Activated CD8-positive, alpha-beta memory T cell treated with anti-CD3 and anti-CD28 coated beads, Interleukin-2, amount 10 ng/mL, durations not matched to agents 7 days and 5 days (primary cell): Measurements from ENCODE around the gene ZNF511. TPM values are rescaled to one million over a fixed set of nuclear protein-coding genes. Genes with fewer than 3 reads are reported as not detected.

Experiments used
- ATAC-seq: fragments of 150-1000 bp; cut with Tn5 transposase; one replicate; pipeline ENCODE4 v1.10.0; 2021; ENCODE audit warnings: moderate library complexity
- CTCF ChIA-PET: fragments of 350-600 bp; sonication (Branson Sonifier 250); formaldehyde crosslinking; loops from one replicate; lab custom pipeline; 2021; ENCODE audit warnings: antibody characterized with exemption; lab: Charles Lee
- DNase-seq: peaks from one replicate; pipeline ENCODE4 v3.0.0-alpha.2; 2020
- H3K27ac Mint-ChIP-seq: one replicate; pipeline ENCODE4 v1.8.0; 2021; ENCODE audit warnings: mild to moderate bottlenecking, mixed read lengths
- H3K27me3 Mint-ChIP-seq: one replicate; pipeline ENCODE4 v1.8.0; 2021; ENCODE audit warnings: mixed read lengths
- H3K36me3 Mint-ChIP-seq: one replicate; pipeline ENCODE4 v1.8.0; 2021; ENCODE audit warnings: mild to moderate bottlenecking, mixed read lengths
- H3K4me1 Mint-ChIP-seq: one replicate; pipeline ENCODE4 v1.8.0; 2021; ENCODE audit warnings: mixed read lengths
- H3K4me3 Mint-ChIP-seq: one replicate; pipeline ENCODE4 v1.8.0; 2021; ENCODE audit warnings: mild to moderate bottlenecking, moderate library complexity, mixed read lengths
- H3K9me3 Mint-ChIP-seq: one replicate; pipeline ENCODE4 v1.8.0; 2022; ENCODE audit warnings: low read depth, mixed read lengths
- total RNA-seq, 2 experiments: library from RNA; stranded (reverse); gene quantifications; one replicate each; pipeline ENCODE4 v1.2.3, GENCODE V29; 2021

Gene ZNF511
- total RNA-seq, 2 experiments from 2014 or later: 50.7 to 60.1 TPM

DNA sequence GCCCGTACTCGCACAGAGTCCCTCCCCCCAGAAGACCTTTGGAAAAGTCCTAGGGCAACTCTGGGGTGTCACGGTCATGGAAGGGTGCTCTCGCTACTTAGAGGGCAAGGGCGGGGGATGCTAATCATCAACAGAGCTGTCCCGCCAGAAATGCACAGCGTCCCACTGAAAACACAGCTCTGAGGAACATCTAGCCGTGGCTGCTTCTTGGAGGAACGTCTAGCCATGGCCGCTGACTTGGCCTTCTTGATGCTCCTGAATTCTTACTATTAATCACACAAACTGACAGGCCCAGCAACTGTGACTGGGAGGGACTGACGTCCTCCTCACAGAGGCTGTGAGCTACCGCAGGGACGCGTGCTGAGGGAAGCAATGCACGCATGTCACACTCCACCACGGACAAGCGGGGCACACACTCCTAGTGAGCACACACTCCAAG lies 1.8 kb upstream of the ZNF511 start:
- no peaks in the 10 kb centered on the region for H3K27me3 Mint-ChIP-seq
- CTCF ChIA-PET: interaction anchor here (1.1 to 3.2 kb wide), 11 partner anchors 9 to 83 kb away, joined by 3 to 25 read pairs (median 6); partner anchors contain the start of gene ADAM8
- H3K4me3 Mint-ChIP-seq: peak overlapping the region; percentile 32
- peak overlapping the region; percentile 97 for H3K27ac Mint-ChIP-seq
- no peaks in the 10 kb centered on the region for H3K9me3 Mint-ChIP-seq
- ATAC-seq: no peak
- peaks cover 25% of the 10 kb centered on the region for H3K4me1 Mint-ChIP-seq
- no peak for DNase-seq
- H3K36me3 Mint-ChIP-seq: peaks cover 9% of the 10 kb centered on the region

DNA sequence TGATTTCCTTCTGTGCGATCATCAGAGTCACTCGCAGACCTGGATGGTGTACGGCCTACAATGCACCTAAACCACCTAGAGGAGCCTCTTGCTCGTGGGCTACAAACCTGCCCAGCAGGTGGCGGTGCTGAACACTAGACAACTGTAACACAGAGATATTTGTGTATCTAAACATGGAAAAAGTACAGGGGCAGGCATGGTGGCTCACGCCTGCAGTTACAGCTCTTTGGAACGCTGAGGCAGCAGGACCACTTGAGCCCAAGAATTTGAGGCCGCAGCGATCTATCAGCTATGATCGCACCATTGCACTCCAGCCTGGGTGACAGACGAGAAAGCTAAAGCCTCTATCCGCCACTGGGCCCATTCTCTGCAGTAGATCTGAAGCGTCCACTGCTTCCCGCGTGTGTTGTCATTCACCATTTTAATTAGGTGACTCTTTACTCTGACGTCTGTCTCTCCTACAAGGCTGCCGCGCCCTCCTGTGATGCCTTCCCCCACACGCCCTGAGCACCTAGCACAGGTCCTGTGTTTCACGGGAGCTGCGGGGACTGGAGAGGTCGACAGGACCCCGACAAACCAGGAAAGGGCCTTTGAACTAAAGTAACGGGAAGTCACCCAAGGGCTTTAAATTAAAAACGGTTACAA lies 816 bp upstream of the ZNF511 start:
- peak overlapping the region; percentile 97 for H3K27ac Mint-ChIP-seq
- H3K36me3 Mint-ChIP-seq: peaks cover 6% of the 10 kb centered on the region
- DNase-seq (peak; percentile 93), ATAC-seq (peak; percentile 54)
- peak overlapping the region; percentile 96 for H3K4me3 Mint-ChIP-seq
- CTCF ChIA-PET: interaction anchor here (0.9 to 3.2 kb wide), 18 partner anchors 11 to 84 kb away, joined by 3 to 25 read pairs (median 4); partner anchors contain the start of genes ADAM8 and CALY
- no peaks in the 10 kb centered on the region for H3K27me3 Mint-ChIP-seq
- no peaks in the 10 kb centered on the region for H3K9me3 Mint-ChIP-seq
- H3K4me1 Mint-ChIP-seq: peaks cover 25% of the 10 kb centered on the region

DNA sequence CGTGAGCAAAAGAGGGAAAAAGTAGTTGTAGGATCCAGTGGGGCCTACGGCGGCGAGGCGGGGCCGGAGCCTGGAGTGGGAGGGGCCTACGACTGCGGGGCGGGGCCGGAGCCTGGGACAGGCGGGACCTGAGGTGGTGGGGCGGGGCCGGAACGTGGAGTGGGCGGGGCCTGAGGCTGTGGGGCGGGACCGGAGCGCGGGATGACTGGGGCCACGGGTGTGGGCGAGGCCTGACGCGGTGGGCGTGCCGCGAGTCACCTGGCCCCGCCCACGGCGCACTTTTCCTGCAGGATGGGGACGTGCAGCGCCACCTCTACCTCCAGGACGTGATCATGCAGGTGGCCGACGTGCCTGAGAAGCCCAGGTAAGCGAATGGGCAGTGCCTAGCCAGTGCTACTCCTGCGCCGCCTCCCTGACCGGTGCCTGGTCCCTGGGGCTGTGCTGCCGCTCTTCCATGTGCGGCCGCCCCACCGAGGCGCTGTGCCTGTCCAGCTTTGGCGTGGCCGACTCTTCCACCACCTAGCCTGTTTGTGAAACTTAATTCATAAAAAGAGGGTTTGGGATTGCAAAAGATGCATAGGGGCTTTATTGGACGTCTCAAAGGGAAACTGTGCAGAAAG lies 496 bp downstream of the ZNF511 start:
- CTCF ChIA-PET: no interaction called here
- Mint-ChIP-seq H3K36me3 (peaks cover 6% of the 10 kb centered on the region), H3K27me3 (no peaks in the 10 kb centered on the region), H3K4me3 (peak overlapping the region; percentile 96), H3K9me3 (no peaks in the 10 kb centered on the region), H3K4me1 (peaks cover 25% of the 10 kb centered on the region), H3K27ac (peak overlapping the region; percentile 80)
- peak; percentile 87 for ATAC-seq
- peak; percentile 95 for DNase-seq

DNA sequence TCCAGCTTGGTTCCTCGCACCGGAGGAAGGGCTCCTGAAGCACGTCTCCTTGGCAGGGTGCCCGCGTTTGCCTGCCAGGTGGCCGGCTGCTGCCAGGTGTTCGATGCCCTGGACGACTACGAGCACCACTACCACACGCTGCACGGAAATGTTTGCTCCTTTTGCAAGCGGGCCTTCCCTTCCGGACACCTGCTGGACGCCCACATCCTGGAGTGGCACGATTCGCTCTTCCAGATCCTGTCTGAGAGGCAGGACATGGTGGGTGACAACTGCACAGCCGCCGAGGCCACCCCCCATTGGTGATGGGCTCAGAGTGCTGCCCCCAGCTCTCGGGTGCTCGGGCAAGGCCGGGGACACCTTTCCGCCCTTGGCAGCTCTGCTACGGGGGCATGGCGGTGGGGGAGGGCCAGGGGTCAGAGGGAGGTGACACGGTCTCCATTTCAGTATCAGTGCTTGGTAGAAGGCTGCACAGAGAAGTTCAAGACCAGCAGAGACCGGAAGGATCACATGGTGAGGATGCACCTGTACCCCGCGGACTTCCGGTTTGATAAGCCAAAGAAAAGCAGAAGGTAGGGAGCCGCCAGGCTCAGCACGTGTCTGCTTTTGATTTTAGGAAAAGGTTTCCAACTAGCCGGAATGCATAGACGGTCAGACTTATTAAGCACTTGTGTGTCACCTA lies 1.1 kb downstream of the ZNF511 start:
- H3K9me3 Mint-ChIP-seq: no peaks in the 10 kb centered on the region

DNA sequence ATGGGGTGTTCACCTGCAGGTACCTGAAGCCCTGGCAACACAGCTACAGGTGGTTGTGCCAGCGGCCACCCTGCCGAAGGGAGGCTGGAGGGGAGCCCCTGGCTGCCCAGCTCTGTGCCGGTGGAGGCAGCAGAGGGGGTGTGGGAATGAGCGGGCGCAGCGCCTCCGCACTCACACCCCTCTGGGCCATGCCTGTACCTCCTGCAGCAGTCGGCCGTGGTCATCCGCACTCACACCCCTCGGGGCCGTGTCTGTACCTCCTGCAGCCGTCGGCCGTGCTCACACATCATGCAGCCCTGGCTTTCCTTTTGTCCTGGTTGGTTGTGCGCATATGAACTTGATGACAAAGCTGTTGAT lies 1.7 kb downstream of the ZNF511 start:
- no peak for ATAC-seq
- no peak for DNase-seq
- no peak overlapping the region for H3K27ac Mint-ChIP-seq
- H3K36me3 Mint-ChIP-seq: peaks cover 6% of the 10 kb centered on the region
- no peak overlapping the region for H3K4me3 Mint-ChIP-seq
- no peaks in the 10 kb centered on the region for H3K9me3 Mint-ChIP-seq
- H3K4me1 Mint-ChIP-seq: peaks cover 23% of the 10 kb centered on the region
- CTCF ChIA-PET: no interaction called here
- H3K27me3 Mint-ChIP-seq: no peaks in the 10 kb centered on the region

More for the DNA sequence above, 1.1 kb downstream of the ZNF511 start:
- DNase-seq (no peak), ATAC-seq (no peak)
- peaks cover 25% of the 10 kb centered on the region for H3K4me1 Mint-ChIP-seq
- peak overlapping the region; percentile 96 for H3K4me3 Mint-ChIP-seq
- H3K27me3 Mint-ChIP-seq: no peaks in the 10 kb centered on the region
- peaks cover 6% of the 10 kb centered on the region for H3K36me3 Mint-ChIP-seq
- peak overlapping the region; percentile 80 for H3K27ac Mint-ChIP-seq
- CTCF ChIA-PET: no interaction called here

DNA sequence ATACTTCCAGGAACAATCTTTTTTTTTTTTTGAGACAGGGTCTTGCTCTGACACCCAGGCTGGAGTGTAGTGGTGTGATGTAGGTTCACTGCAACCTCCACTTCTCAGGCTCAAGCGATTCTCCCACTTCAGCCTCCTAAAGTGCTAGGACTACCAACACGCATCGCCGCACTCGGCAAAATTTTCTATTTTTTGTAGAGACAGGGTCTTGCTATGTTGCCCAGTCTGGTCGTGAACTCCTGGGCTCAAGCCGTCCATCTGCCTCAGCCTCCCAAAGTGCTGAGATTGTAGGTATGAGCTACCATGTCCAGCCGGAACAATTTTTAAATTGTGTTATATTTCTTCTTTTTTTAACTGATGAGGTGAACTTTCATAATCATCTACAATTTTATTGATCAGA lies 2.1 kb downstream of the ZNF511 start:
- peaks cover 6% of the 10 kb centered on the region for H3K36me3 Mint-ChIP-seq
- H3K4me1 Mint-ChIP-seq: peaks cover 21% of the 10 kb centered on the region
- DNase-seq (no peak), ATAC-seq (no peak)
- CTCF ChIA-PET: no interaction called here
- no peaks in the 10 kb centered on the region for H3K27me3 Mint-ChIP-seq
- no peak overlapping the region for H3K4me3 Mint-ChIP-seq
- H3K27ac Mint-ChIP-seq: no peak overlapping the region
- H3K9me3 Mint-ChIP-seq: no peaks in the 10 kb centered on the region

DNA sequence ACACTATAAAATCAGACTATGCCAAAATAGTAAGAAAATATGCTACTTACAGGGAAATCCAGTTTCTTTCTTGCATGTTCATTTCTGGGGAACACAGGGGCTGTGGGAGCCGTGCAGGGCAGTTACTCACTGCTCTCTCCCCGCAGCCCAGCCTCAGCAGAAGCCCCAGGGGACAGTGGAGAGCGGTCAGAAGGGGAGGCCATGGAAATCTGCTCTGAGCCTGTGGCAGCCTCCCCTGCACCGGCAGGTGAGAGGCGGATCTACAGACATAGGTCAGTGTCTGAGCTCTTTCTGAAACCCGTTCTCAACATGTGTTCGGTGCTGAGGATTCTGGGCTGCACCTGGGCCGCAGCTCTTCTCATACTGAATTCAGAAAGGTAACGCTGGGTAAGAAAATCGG lies 2.9 kb downstream of the ZNF511 start:
- CTCF ChIA-PET: no interaction called here
- peaks cover 2% of the 10 kb centered on the region for H3K9me3 Mint-ChIP-seq
- peaks cover 6% of the 10 kb centered on the region for H3K36me3 Mint-ChIP-seq
- H3K4me3 Mint-ChIP-seq: no peak overlapping the region
- ATAC-seq (no peak), DNase-seq (no peak)
- H3K4me1 Mint-ChIP-seq: peaks cover 20% of the 10 kb centered on the region
- no peaks in the 10 kb centered on the region for H3K27me3 Mint-ChIP-seq
- H3K27ac Mint-ChIP-seq: no peak overlapping the region

DNA sequence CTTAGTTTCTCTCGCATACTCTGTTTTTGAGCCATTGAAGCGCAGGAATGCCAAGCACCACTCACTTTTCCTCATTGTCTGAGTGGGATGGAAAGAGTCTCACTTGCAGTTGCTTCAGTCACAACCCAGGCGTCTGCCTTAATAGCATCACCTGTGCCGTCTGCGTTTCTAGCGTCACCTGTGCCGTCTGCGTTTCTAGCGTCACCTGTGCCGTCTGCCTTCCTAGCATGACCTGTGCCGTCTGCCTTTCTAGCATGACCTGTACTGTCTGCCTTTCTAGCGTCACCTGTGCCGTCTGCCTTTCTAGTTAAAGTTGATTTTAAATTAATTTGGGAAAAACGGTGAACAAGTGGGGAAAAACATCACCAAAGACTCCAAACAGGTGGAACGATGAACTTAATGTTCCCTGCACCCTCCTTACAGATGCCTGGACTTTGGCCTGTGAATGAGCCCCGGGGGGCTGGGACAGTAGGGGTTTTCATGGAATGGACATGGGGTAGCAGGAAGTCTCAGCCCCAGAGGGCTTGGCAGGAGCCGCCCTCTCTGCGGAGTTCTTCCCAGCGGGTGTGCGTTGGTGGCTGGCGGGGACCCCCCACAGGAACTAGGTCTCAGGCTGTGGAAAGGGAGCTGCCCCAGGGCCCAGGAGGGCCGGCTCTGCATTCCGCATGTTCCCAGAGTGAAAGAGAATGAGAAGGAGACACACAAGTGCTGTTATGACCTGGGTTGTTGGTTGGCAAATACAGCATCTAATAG lies 3.5 kb downstream of the ZNF511 start:
- DNase-seq: no peak
- Mint-ChIP-seq H3K4me3 (no peak overlapping the region), H3K27me3 (no peaks in the 10 kb centered on the region), H3K9me3 (peaks cover 3% of the 10 kb centered on the region), H3K36me3 (peaks cover 6% of the 10 kb centered on the region), H3K4me1 (peaks cover 14% of the 10 kb centered on the region), H3K27ac (no peak overlapping the region)
- CTCF ChIA-PET: no interaction called here
- no peak for ATAC-seq

DNA sequence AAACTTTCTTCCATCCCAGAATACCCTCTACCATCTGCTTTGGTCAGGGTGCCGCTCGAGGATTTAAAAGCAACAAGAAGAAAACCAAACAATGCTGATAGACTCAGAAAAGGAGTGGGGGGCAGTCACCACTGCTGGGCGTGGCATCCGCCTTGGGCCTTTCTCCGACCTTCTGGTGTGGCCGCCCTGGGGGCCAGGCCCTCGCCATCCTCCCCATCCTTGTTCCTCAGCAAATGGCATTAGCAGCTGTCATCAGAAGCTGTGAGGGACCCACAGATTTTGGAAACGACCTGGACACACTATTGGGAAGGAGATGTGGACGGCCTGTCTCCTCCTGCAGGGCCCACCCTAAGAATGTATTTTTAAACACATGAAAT lies 4.0 kb downstream of the ZNF511 start:
- ATAC-seq (no peak), DNase-seq (no peak)
- peaks cover 9% of the 10 kb centered on the region for H3K4me1 Mint-ChIP-seq
- peaks cover 3% of the 10 kb centered on the region for H3K9me3 Mint-ChIP-seq
- H3K27me3 Mint-ChIP-seq: no peaks in the 10 kb centered on the region
- peaks cover 5% of the 10 kb centered on the region for H3K36me3 Mint-ChIP-seq
- CTCF ChIA-PET: no interaction called here
- no peak overlapping the region for H3K27ac Mint-ChIP-seq
- H3K4me3 Mint-ChIP-seq: no peak overlapping the region

DNA sequence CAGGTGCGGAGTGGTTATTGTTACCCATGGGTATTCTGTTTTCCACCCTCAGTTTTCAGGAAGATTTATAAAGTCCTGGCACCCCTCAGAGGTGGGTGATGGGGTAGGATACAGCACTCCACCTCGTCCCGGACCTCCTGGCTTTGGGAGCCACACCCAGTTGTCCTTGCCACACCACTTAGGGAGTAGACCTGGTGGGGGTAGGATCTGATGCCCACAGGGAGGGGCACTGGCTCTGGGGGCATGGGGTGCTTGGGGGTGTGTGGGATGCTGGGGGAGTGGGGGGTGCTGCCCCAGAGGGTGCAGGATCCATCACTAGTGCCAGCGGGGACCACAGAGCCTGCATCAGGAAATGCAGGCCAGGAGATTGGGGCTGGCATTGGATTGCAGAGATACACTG lies 4.5 kb downstream of the ZNF511 start:
- Mint-ChIP-seq H3K27me3 (no peaks in the 10 kb centered on the region), H3K9me3 (peaks cover 3% of the 10 kb centered on the region), H3K36me3 (peaks cover 4% of the 10 kb centered on the region), H3K27ac (no peak overlapping the region), H3K4me3 (no peak overlapping the region), H3K4me1 (peaks cover 5% of the 10 kb centered on the region)
- no peak for DNase-seq
- no peak for ATAC-seq
- CTCF ChIA-PET: interaction anchor here (1.8 to 3.5 kb wide), 2 partner anchors 16 to 55 kb away, joined by 12 to 18 read pairs; no protein-coding TSS in a partner anchor

DNA sequence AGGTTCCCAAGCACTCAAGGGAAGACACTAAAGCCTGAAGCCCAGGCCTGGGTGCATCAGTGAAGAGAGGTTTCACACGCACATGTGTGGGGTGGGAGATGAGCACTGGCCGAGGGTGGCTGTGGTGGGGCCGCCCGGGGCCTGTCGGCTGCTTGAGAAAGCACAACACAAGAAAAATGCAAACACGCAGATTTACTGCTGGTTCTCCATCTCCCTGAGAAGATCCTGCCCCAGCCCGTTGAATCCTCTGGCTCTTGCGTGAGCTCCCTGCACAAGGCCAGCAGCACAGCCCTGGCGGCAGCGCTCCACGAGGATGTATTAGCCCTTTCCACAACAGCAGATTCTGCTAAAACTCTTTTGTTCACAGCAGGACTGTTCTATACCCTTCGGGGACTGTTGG lies 6.2 kb downstream of the ZNF511 start:
- Mint-ChIP-seq H3K4me3 (no peak overlapping the region), H3K27me3 (peaks cover 6% of the 10 kb centered on the region), H3K27ac (no peak overlapping the region), H3K4me1 (peaks cover 5% of the 10 kb centered on the region), H3K9me3 (peaks cover 3% of the 10 kb centered on the region), H3K36me3 (peaks cover 4% of the 10 kb centered on the region)
- DNase-seq: no peak
- ATAC-seq: no peak
- CTCF ChIA-PET: interaction anchor here (0.7 to 3.5 kb wide), 9 partner anchors 8 to 171 kb away, joined by 3 to 18 read pairs (median 3); partner anchors contain the start of gene PAOX

DNA sequence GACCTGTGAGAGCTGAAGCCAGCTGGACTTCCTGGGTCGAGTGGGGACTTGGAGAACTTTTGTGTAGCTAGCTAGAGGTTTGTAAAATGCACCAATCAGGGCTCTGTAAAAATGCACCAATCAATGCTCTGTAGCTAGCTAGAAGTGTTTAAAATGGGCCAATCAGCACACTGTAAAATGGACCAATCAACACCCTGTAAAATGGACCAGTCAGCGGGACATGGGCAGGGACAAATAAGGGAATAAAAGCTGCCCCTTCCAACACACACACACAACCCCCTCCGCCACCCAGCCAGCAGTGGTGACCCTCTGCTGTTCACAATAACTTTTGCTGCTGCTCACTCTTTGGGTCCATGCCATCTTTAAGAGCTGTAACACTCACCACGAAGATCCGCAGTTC lies 7.1 kb downstream of the ZNF511 start:
- DNase-seq: no peak
- CTCF ChIA-PET: interaction anchor here (0.8 to 3.5 kb wide), 5 partner anchors 9 to 172 kb away, joined by 3 to 18 read pairs (median 4); partner anchors contain the start of gene PAOX

DNA sequence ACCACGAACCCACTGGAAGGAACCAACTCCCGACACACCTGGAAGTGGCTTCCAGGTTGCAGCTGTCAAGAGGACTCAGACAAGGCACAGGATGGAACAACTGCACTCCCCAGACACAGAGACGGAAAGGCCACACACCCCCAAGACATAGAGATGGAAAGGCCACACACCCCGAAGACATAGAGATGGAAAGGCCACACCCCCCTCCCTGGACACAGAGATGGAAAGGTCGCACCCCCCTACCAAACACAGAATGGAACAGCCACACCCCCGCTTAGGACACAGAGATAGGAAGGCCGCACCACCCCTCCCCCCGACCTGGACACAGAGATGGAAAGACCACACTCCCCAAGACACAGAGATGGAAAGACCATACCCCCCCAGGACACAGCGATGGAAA lies 7.6 kb downstream of the ZNF511 start:
- DNase-seq (no peak), ATAC-seq (no peak)
- H3K4me1 Mint-ChIP-seq: peaks cover 4% of the 10 kb centered on the region
- peaks cover 10% of the 10 kb centered on the region for H3K27me3 Mint-ChIP-seq
- CTCF ChIA-PET: interaction anchor here (1.0 to 3.5 kb wide), 3 partner anchors 9 to 58 kb away, joined by 3 to 18 read pairs (median 5); no protein-coding TSS in a partner anchor
- H3K36me3 Mint-ChIP-seq: peaks cover 2% of the 10 kb centered on the region
- H3K4me3 Mint-ChIP-seq: no peak overlapping the region
- H3K9me3 Mint-ChIP-seq: peaks cover 6% of the 10 kb centered on the region
- no peak overlapping the region for H3K27ac Mint-ChIP-seq

More for the DNA sequence above, 7.1 kb downstream of the ZNF511 start:
- Mint-ChIP-seq H3K27ac (no peak overlapping the region), H3K27me3 (peaks cover 10% of the 10 kb centered on the region), H3K4me3 (no peak overlapping the region), H3K4me1 (peaks cover 4% of the 10 kb centered on the region), H3K36me3 (peaks cover 2% of the 10 kb centered on the region), H3K9me3 (peaks cover 6% of the 10 kb centered on the region)
- ATAC-seq: no peak
